Measurements from ENCODE around the gene SNW1.

- TF ChIP-seq CTCF (conservative IDR thresholded peaks at IDR 0.05; ENCODE audit: low read length) (no peak), EZH2phosphoT487 (IDR thresholded peaks at IDR 0.05; ENCODE audit: borderline replicate concordance, low read depth, low read length) (no peak)
These were observed 79.5 kb downstream of the SNW1 start for GRCh38 chr14:77681196-77682157.

Measured in OCI-LY7 (cell line).